ENCODE results near the gene THRA. TPM values are rescaled to one million over a fixed set of nuclear protein-coding genes. Genes with fewer than 3 reads are reported as not detected.

THRA gene
- polyA plus RNA-seq, 1 of the 3 experiments (the other 2 are of a cell fraction), result 23.1 TPM

DNA sequence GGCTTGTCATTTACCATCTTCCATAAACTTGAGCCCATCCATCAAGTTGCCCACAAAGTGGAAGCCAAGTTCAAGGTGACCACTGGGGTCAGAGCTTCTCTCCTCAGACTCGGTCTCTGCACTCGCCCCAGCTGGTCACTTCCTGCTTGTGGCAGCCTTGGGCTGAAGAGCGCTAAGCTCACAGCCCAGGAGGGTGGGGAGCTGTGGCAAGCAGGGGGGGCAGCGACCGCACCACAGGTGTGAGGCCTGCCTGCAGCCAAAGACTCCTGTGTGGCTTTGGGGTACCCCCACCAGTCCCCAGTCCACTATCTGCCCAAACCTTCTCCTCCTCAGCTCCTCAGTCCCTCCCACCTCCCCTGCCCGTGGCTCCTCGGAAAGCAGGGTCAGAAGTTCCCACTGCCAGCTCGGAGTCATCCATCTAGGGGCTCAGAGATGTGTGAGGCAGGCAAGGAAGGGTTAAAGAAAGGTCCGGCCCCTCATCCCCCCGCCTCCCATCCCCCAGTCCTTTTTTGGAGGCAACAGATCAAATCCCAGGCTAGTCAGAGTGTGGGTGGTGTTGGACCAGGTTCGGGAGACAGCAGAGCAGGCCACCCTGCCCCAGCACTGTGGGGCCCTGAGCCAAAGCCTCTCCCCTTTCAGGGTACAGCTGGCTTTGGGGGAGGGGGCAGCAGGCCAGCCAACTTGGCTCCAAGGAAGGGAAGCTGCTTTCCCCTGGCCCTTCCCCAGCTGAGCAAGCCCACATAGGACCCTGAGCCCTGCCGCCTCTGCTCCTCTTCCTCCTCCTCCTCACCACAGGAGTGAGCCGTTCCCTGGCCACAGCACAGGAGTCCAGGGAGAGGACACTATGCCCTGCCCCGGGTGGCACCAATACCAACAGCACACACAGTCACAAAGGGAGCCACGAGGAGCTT lies 44.3 kb upstream of the THRA start:
- H3K27me3 ChIP-seq (ENCODE audit: insufficient read depth), result no peaks in the 10 kb centered on the region
- H3K9ac ChIP-seq, result no peak overlapping the region
- no peak overlapping the region for H3K4me2 ChIP-seq
- ChIA-PET CTCF (interaction anchor here (0.8 to 7.8 kb wide), 7 partner anchors 9 to 94 kb away, joined by 3 to 143 read pairs (median 5); partner anchors contain the start of gene PSMD3), POLR2A (interaction anchor here (0.7 kb wide), 1 partner anchor 285 kb away, joined by 3 read pairs; no protein-coding TSS in a partner anchor)
- no peak overlapping the region for H3K4me3 ChIP-seq (ENCODE audit: low read depth in 2 of 2, low read length in 1 of 2)
- H3F3A ChIP-seq (replicated peaks; ENCODE audit: insufficient read depth), result peaks cover 3% of the 10 kb centered on the region
- WGBS (ENCODE audit: low lambda C conversion rate), result 72% methylated on average over 9 of the region's 15 CpGs
- H3K4me1 ChIP-seq (ENCODE audit: control insufficient read depth in 1 of 2, insufficient read depth in 2 of 2, low read depth in 1 of 2, low read length in 1 of 2), result peaks cover 0 to 9% of the 10 kb centered on the region in 2 experiments; a peak in 2 of 4 replicates
- H3K27ac ChIP-seq (ENCODE audit: low read depth in 2 of 2, low read length in 1 of 2), result no peak overlapping the region
- no peaks in the 10 kb centered on the region for H3K79me2 ChIP-seq (ENCODE audit: insufficient read depth)
- no peaks in the 10 kb centered on the region for H3K9me3 ChIP-seq
- no peaks in the 10 kb centered on the region for H3K9me2 ChIP-seq
- TF ChIP-seq RCOR1 (IDR thresholded peaks at IDR 0.05; ENCODE audit: low read length), result no peak
- TF ChIP-seq JUND (IDR thresholded peaks at IDR 0.05), result no peak
- TF ChIP-seq, protein P1, sequence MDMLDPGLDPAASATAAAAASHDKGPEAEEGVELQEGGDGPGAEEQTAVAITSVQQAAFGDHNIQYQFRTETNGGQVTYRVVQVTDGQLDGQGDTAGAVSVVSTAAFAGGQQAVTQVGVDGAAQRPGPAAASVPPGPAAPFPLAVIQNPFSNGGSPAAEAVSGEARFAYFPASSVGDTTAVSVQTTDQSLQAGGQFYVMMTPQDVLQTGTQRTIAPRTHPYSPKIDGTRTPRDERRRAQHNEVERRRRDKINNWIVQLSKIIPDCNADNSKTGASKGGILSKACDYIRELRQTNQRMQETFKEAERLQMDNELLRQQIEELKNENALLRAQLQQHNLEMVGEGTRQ (IDR thresholded peaks at IDR 0.05; ENCODE audit: borderline replicate concordance, low read depth, low read length), result no peak
- TF ChIP-seq, protein P2, sequence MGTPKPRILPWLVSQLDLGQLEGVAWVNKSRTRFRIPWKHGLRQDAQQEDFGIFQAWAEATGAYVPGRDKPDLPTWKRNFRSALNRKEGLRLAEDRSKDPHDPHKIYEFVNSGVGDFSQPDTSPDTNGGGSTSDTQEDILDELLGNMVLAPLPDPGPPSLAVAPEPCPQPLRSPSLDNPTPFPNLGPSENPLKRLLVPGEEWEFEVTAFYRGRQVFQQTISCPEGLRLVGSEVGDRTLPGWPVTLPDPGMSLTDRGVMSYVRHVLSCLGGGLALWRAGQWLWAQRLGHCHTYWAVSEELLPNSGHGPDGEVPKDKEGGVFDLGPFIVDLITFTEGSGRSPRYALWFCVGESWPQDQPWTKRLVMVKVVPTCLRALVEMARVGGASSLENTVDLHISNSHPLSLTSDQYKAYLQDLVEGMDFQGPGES (IDR thresholded peaks at IDR 0.05; ENCODE audit: low read depth, low read length), result no peak
- TF ChIP-seq FOXJ3 (CRISPR knock-in tag; IDR thresholded peaks at IDR 0.05), result no peak
- TF ChIP-seq, protein P3, sequence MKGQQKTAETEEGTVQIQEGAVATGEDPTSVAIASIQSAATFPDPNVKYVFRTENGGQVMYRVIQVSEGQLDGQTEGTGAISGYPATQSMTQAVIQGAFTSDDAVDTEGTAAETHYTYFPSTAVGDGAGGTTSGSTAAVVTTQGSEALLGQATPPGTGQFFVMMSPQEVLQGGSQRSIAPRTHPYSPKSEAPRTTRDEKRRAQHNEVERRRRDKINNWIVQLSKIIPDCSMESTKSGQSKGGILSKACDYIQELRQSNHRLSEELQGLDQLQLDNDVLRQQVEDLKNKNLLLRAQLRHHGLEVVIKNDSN (IDR thresholded peaks at IDR 0.05; ENCODE audit: borderline replicate concordance, low read depth), result no peak
- TF ChIP-seq, protein P4, sequence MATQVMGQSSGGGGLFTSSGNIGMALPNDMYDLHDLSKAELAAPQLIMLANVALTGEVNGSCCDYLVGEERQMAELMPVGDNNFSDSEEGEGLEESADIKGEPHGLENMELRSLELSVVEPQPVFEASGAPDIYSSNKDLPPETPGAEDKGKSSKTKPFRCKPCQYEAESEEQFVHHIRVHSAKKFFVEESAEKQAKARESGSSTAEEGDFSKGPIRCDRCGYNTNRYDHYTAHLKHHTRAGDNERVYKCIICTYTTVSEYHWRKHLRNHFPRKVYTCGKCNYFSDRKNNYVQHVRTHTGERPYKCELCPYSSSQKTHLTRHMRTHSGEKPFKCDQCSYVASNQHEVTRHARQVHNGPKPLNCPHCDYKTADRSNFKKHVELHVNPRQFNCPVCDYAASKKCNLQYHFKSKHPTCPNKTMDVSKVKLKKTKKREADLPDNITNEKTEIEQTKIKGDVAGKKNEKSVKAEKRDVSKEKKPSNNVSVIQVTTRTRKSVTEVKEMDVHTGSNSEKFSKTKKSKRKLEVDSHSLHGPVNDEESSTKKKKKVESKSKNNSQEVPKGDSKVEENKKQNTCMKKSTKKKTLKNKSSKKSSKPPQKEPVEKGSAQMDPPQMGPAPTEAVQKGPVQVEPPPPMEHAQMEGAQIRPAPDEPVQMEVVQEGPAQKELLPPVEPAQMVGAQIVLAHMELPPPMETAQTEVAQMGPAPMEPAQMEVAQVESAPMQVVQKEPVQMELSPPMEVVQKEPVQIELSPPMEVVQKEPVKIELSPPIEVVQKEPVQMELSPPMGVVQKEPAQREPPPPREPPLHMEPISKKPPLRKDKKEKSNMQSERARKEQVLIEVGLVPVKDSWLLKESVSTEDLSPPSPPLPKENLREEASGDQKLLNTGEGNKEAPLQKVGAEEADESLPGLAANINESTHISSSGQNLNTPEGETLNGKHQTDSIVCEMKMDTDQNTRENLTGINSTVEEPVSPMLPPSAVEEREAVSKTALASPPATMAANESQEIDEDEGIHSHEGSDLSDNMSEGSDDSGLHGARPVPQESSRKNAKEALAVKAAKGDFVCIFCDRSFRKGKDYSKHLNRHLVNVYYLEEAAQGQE (IDR thresholded peaks at IDR 0.05; ENCODE audit: low read depth, low read length), result no peak
- TF ChIP-seq MEF2A (IDR thresholded peaks at IDR 0.05; ENCODE audit: borderline replicate concordance, low read depth), result no peak
- no peak for TF ChIP-seq RAD21 (IDR thresholded peaks at IDR 0.05; ENCODE audit: low read length)
- H2AFZ ChIP-seq (ENCODE audit: low read depth), result no peak overlapping the region
- no peaks in the 10 kb centered on the region for H4K20me1 ChIP-seq (ENCODE audit: insufficient read depth)
- H3K36me3 ChIP-seq (replicated peaks in 1 of 2; ENCODE audit: control insufficient read depth in 1 of 2, insufficient read depth in 2 of 2, low read length in 1 of 2), result peaks cover 5 to 13% of the 10 kb centered on the region in 2 experiments
- DNase-seq, result peak; percentile 25

Data from SK-N-SH (cell line).